Transverse colon (tissue), 4 donors: ENCODE measurements around the gene ZNF286A.

Source experiments
- CTCF ChIP-seq, 5 experiments: fragments of 200-600 bp in 3 of 5; fragments of 450-650 bp in 2 of 5; sonication (generic) in 3 of 5; IDR thresholded peaks; 1 replicate in 2 of 5; 2 replicates in 3 of 5; pipeline ENCODE4 v1.5.1; 2016 to 2017; ENCODE audit warnings: antibody characterized with exemption in 5 of 5, inconsistent platforms in 3 of 5, mild to moderate bottlenecking in 2 of 5, moderate library complexity in 1 of 5
- EP300 ChIP-seq: sonication (generic); formaldehyde crosslinking; IDR thresholded peaks from one replicate; pipeline ENCODE4 v1.6.1; 2017; ENCODE audit warnings: antibody characterized with exemption, low read depth
- POLR2A ChIP-seq: fragments of 450-650 bp; IDR thresholded peaks from one replicate; pipeline ENCODE4 v1.6.1; 2016; ENCODE audit warnings: antibody characterized with exemption, mild to moderate bottlenecking, moderate library complexity
- POLR2AphosphoS5 ChIP-seq, 3 donors: sonication (generic); formaldehyde crosslinking; IDR thresholded peaks; one replicate each; pipeline ENCODE4 v1.6.1; 2016; ENCODE audit warnings: antibody characterized with exemption in 3 of 3

GRCh38 chr17:15744074-15744676 is 44.6 kb downstream of the ZNF286A start:
- no peak for TF ChIP-seq POLR2A
- TF ChIP-seq CTCF (IDR thresholded peaks at IDR 0.05): no peak
- no peak for TF ChIP-seq EP300
- no peak for TF ChIP-seq POLR2AphosphoS5 (IDR thresholded peaks at IDR 0.05)
